ENCODE measurements around the gene USP17L26. TPM values are rescaled to one million over a fixed set of nuclear protein-coding genes. Genes with fewer than 3 reads are reported as not detected.
"Not testable (repeated sequence)": the region's sequence is repeated elsewhere in the genome, so short reads cannot be mapped to it uniquely, and the experiment has no call there.

USP17L26 gene, protein sequence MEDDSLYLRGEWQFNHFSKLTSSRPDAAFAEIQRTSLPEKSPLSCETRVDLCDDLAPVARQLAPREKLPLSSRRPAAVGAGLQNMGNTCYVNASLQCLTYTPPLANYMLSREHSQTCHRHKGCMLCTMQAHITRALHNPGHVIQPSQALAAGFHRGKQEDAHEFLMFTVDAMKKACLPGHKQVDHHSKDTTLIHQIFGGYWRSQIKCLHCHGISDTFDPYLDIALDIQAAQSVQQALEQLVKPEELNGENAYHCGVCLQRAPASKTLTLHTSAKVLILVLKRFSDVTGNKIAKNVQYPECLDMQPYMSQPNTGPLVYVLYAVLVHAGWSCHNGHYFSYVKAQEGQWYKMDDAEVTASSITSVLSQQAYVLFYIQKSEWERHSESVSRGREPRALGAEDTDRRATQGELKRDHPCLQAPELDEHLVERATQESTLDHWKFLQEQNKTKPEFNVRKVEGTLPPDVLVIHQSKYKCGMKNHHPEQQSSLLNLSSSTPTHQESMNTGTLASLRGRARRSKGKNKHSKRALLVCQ
- total RNA-seq (2014; rRNA removed; shearing (Covaris generic)) = not detected in 2 replicates

DNA sequence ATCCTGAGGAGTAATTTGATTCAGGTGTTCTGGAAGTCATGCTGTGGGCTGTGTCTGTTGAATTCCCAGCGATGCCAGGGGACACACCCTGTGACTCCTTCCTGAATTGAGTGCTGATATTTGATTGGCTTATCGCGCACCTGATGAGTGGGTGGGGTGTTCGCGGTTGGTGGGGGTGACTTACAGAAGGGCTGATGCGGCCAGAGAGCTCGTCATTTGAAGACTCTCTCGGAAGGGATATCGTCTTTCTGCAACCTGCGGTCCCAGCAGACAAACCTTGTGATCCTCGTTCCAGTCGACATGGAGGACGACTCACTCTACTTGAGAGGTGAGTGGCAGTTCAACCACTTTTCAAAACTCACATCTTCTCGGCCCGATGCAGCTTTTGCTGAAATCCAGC, at the start of gene USP17L26:
USP17L26 (plus strand) TSS at position 301 of the 400 bp plus-strand sequence; CDS start at position 301, 0 bp downstream.
- DNase-seq (ENCODE audit: low read depth) = not testable (repeated sequence)

DNA sequence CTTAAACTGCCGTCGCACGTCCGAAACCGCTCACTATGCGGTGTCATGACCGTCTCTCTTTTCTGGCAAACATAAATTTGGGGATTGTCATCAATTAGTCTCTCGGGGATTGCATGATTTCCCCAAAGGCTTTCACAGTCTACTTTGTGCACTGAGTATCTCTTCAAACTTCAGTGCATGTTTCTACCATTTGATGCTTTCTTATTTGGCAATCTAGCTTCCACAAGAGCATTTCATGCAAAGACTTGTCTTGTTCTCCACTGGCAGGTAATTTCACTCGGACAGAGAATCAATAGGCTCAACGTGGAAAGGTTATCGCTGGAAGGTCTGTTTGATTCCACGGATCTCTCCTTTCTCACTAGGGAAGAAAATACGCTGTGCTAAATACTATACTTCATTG, 10.3 kb upstream of the USP17L26 start:
- DNase-seq (ENCODE audit: low read depth) = not testable (repeated sequence)

DNA sequence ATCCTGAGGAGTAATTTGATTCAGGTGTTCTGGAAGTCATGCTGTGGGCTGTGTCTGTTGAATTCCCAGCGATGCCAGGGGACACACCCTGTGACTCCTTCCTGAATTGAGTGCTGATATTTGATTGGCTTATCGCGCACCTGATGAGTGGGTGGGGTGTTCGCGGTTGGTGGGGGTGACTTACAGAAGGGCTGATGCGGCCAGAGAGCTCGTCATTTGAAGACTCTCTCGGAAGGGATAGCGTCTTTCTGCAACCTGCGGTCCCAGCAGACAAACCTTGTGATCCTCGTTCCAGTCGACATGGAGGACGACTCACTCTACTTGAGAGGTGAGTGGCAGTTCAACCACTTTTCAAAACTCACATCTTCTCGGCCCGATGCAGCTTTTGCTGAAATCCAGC, 9.6 kb upstream of the USP17L26 start, which contains the start of gene USP17L24:
USP17L24 (plus strand) TSS at position 301 of the 400 bp plus-strand sequence; CDS start at position 301, 0 bp downstream.
- DNase-seq (ENCODE audit: low read depth) = not testable (repeated sequence)

DNA sequence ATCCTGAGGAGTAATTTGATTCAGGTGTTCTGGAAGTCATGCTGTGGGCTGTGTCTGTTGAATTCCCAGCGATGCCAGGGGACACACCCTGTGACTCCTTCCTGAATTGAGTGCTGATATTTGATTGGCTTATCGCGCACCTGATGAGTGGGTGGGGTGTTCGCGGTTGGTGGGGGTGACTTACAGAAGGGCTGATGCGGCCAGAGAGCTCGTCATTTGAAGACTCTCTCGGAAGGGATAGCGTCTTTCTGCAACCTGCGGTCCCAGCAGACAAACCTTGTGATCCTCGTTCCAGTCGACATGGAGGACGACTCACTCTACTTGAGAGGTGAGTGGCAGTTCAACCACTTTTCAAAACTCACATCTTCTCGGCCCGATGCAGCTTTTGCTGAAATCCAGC, 4.8 kb upstream of the USP17L26 start, which contains the start of gene USP17L25:
USP17L25 (plus strand) TSS at position 301 of the 400 bp plus-strand sequence; CDS start at position 301, 0 bp downstream.
- not testable (repeated sequence) for DNase-seq (ENCODE audit: low read depth)

DNA sequence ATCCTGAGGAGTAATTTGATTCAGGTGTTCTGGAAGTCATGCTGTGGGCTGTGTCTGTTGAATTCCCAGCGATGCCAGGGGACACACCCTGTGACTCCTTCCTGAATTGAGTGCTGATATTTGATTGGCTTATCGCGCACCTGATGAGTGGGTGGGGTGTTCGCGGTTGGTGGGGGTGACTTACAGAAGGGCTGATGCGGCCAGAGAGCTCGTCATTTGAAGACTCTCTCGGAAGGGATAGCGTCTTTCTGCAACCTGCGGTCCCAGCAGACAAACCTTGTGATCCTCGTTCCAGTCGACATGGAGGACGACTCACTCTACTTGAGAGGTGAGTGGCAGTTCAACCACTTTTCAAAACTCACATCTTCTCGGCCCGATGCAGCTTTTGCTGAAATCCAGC, 4.6 kb downstream of the USP17L26 start, which contains the start of gene USP17L5:
USP17L5 (plus strand) TSS at position 301 of the 400 bp plus-strand sequence; CDS start at position 301, 0 bp downstream.
- DNase-seq (ENCODE audit: low read depth) = not testable (repeated sequence)

DNA sequence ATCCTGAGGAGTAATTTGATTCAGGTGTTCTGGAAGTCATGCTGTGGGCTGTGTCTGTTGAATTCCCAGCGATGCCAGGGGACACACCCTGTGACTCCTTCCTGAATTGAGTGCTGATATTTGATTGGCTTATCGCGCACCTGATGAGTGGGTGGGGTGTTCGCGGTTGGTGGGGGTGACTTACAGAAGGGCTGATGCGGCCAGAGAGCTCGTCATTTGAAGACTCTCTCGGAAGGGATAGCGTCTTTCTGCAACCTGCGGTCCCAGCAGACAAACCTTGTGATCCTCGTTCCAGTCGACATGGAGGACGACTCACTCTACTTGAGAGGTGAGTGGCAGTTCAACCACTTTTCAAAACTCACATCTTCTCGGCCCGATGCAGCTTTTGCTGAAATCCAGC, 9.4 kb downstream of the USP17L26 start, which contains the start of gene USP17L27:
USP17L27 (plus strand) TSS at position 301 of the 400 bp plus-strand sequence; CDS start at position 301, 0 bp downstream.
- not testable (repeated sequence) for DNase-seq (ENCODE audit: low read depth)

DNA sequence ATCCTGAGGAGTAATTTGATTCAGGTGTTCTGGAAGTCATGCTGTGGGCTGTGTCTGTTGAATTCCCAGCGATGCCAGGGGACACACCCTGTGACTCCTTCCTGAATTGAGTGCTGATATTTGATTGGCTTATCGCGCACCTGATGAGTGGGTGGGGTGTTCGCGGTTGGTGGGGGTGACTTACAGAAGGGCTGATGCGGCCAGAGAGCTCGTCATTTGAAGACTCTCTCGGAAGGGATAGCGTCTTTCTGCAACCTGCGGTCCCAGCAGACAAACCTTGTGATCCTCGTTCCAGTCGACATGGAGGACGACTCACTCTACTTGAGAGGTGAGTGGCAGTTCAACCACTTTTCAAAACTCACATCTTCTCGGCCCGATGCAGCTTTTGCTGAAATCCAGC, 14.1 kb downstream of the USP17L26 start, which contains the start of gene USP17L28:
USP17L28 (plus strand) TSS at position 301 of the 400 bp plus-strand sequence; CDS start at position 301, 0 bp downstream.
- DNase-seq (ENCODE audit: low read depth) = not testable (repeated sequence)

DNA sequence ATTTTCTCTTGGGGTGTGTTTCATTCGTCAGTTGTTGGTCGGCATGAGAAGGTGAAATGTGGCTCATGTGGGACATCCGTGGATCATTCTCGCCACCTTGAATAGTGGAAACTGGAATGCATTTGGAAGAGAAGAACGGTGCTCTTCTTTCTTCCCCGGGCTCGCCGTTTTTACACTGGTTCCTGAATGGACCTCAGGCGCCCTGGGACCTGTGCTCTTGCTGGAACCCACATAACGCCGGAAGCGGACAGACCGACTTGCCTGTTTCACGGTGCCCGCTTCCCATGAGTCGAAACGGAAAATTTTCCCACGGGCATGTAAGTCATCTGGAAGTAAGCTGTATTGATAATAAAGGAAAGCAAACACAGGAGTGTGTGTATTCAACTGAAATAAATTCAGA, 16.4 kb downstream of the USP17L26 start:
- not testable (repeated sequence) for DNase-seq (ENCODE audit: low read depth)

DNA sequence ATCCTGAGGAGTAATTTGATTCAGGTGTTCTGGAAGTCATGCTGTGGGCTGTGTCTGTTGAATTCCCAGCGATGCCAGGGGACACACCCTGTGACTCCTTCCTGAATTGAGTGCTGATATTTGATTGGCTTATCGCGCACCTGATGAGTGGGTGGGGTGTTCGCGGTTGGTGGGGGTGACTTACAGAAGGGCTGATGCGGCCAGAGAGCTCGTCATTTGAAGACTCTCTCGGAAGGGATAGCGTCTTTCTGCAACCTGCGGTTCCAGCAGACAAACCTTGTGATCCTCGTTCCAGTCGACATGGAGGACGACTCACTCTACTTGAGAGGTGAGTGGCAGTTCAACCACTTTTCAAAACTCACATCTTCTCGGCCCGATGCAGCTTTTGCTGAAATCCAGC, 18.9 kb downstream of the USP17L26 start, which contains the start of gene USP17L29:
USP17L29 (plus strand) TSS at position 301 of the 400 bp plus-strand sequence; CDS start at position 301, 0 bp downstream.
- DNase-seq (ENCODE audit: low read depth) = not testable (repeated sequence)

DNA sequence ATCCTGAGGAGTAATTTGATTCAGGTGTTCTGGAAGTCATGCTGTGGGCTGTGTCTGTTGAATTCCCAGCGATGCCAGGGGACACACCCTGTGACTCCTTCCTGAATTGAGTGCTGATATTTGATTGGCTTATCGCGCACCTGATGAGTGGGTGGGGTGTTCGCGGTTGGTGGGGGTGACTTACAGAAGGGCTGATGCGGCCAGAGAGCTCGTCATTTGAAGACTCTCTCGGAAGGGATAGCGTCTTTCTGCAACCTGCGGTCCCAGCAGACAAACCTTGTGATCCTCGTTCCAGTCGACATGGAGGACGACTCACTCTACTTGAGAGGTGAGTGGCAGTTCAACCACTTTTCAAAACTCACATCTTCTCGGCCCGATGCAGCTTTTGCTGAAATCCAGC, 28.4 kb downstream of the USP17L26 start, which contains the start of gene USP17L30:
USP17L30 (plus strand) TSS at position 301 of the 400 bp plus-strand sequence; CDS start at position 301, 0 bp downstream.
- not testable (repeated sequence) for DNase-seq (ENCODE audit: low read depth)

DNA sequence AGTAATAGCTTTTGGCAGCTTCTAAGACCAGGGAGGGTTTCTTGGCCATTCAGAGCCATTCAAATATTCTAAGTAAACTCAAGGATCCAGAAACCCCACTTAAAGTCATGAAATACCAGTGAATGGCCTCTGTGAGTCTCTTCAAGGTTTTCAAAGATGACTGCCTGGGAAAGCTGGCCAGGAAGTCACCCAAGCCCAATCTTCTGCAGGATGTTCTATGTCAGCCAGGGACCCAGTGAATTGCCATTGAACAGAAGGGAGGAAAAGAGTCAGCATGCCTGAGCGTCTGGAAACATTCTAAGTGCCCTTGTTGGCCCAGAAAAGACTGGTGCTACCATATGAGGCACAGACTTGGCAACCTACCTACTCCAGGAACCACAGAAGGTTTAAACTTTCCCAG, 45.4 kb downstream of the USP17L26 start:
- not testable (repeated sequence) for DNase-seq (ENCODE audit: low read depth)

DNA sequence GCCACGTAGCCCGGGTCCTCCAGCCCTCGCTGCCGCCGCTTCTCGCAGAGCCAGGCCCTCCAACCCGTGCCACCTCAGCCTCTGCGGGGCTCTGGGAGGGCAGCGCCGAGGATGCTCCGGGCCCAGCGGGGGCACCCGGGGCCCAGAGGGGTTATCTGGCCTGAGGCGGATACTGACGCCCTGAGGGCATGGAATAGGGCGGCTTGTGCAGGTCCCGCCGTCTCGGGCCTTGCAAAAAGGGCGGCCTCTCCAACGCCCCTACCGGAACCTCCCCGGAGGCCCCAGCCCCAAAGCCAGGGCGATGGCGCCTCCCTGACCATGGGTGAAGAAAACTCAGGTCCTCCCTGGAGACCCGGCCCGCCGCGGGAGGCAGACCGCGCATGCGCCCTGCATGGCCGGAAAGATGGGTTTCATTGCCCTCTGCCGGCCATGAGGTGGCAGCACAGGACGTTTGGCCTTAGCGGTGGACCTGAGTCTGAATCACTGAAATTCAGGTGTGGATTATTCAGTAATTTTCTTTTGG, 46.6 kb downstream of the USP17L26 start:
- not testable (repeated sequence) for DNase-seq (ENCODE audit: low read depth)

DNA sequence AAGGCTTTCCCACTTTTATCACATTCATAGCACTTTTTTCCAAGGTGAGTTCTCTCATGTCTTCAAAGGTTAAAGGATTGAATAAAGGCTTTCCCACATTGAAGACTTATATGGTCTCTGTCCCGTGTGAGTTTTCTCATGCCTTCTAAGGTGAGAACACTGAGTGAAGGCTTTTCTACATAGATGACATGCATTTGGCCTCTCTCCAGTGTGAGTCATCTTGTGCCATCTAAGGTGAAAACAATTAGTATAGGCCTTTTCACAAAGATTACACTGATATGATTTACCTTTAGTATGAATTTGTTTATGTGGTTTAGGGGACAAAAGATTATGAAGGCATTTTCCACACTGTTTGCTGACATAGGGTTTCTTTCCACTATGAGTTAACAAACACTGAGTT, 49.7 kb downstream of the USP17L26 start:
- peak; percentile 1 for DNase-seq (ENCODE audit: low read depth)

Other genes with a start within 250 kb of the USP17L26 start
- gene FAM90A26, start 164.2 kb upstream of the USP17L26 start, total RNA-seq (2014; rRNA removed; shearing (Covaris generic)) = not detected in 2 replicates
- gene USP17L10, start 124.0 kb upstream of the USP17L26 start, total RNA-seq (2014; rRNA removed; shearing (Covaris generic)) = not detected in 2 replicates
- gene USP17L11, start 119.3 kb upstream of the USP17L26 start, total RNA-seq (2014; rRNA removed; shearing (Covaris generic)) = not detected in 2 replicates
- not detected in 2 replicates for gene USP17L12, start 114.5 kb upstream of the USP17L26 start, total RNA-seq (2014; rRNA removed; shearing (Covaris generic))
- not detected in 2 replicates for gene USP17L13, start 109.8 kb upstream of the USP17L26 start, total RNA-seq (2014; rRNA removed; shearing (Covaris generic))
- gene USP17L15, start 100.3 kb upstream of the USP17L26 start, total RNA-seq (2014; rRNA removed; shearing (Covaris generic)) = not detected in 2 replicates
- not detected in 2 replicates for gene USP17L17, start 90.8 kb upstream of the USP17L26 start, total RNA-seq (2014; rRNA removed; shearing (Covaris generic))
- not detected in 2 replicates for gene USP17L18, start 86.0 kb upstream of the USP17L26 start, total RNA-seq (2014; rRNA removed; shearing (Covaris generic))
- gene USP17L19, start 81.3 kb upstream of the USP17L26 start, total RNA-seq (2014; rRNA removed; shearing (Covaris generic)) = not detected in 2 replicates
- not detected in 2 replicates for gene USP17L20, start 76.5 kb upstream of the USP17L26 start, total RNA-seq (2014; rRNA removed; shearing (Covaris generic))
- gene USP17L21, start 71.8 kb upstream of the USP17L26 start, total RNA-seq (2014; rRNA removed; shearing (Covaris generic)) = not detected in 2 replicates
- not detected in 2 replicates for gene USP17L22, start 67.0 kb upstream of the USP17L26 start, total RNA-seq (2014; rRNA removed; shearing (Covaris generic))
- not detected in 2 replicates for gene USP17L24, start 9.5 kb upstream of the USP17L26 start, total RNA-seq (2014; rRNA removed; shearing (Covaris generic))
- gene USP17L25, start 4.7 kb upstream of the USP17L26 start, total RNA-seq (2014; rRNA removed; shearing (Covaris generic)) = not detected in 2 replicates
- gene USP17L5, start 4.7 kb downstream of the USP17L26 start, total RNA-seq (2014; rRNA removed; shearing (Covaris generic)) = not detected in 2 replicates
- not detected in 2 replicates for gene USP17L27, start 9.5 kb downstream of the USP17L26 start, total RNA-seq (2014; rRNA removed; shearing (Covaris generic))
- gene USP17L28, start 14.2 kb downstream of the USP17L26 start, total RNA-seq (2014; rRNA removed; shearing (Covaris generic)) = not detected in 2 replicates
- not detected in 2 replicates for gene USP17L29, start 19.0 kb downstream of the USP17L26 start, total RNA-seq (2014; rRNA removed; shearing (Covaris generic))
- gene USP17L30, start 28.5 kb downstream of the USP17L26 start, total RNA-seq (2014; rRNA removed; shearing (Covaris generic)) = not detected in 2 replicates
- gene DEFB131A, start 109.8 kb downstream of the USP17L26 start, total RNA-seq (2014; rRNA removed; shearing (Covaris generic)) = not detected in 2 replicates